ENCODE results near the gene PCP4L1.
"Not testable (repeated sequence)": the region's sequence is repeated elsewhere in the genome, so short reads cannot be mapped to it uniquely, and the experiment has no call there.

The PCP4L1 gene

GRCh38 chr1:161273402-161273801 is 14.9 kb downstream of the PCP4L1 start:
- DNase-seq = no peak

- no peak for DNase-seq
Observed at GRCh38 chr1:161274874-161275273, 16.3 kb downstream of the PCP4L1 start.

GRCh38 chr1:161282991-161283390 is 24.4 kb downstream of the PCP4L1 start:
- no peak for DNase-seq

- no peak for DNase-seq
Observed at GRCh38 chr1:161285113-161285512, 26.6 kb downstream of the PCP4L1 start.

GRCh38 chr1:161285521-161285920 is 27.0 kb downstream of the PCP4L1 start:
- DNase-seq = no peak

GRCh38 chr1:161287482-161288054 is 29.0 kb downstream of the PCP4L1 start:
- no peak for DNase-seq

GRCh38 chr1:161290779-161291178 is 32.2 kb downstream of the PCP4L1 start:
- DNase-seq = no peak

GRCh38 chr1:161297415-161297814 is 38.9 kb downstream of the PCP4L1 start:
- DNase-seq = no peak

- DNase-seq = peak; percentile 10
Observed at GRCh38 chr1:161298116-161298515, 39.6 kb downstream of the PCP4L1 start.

- DNase-seq = peak; percentile 65
Observed at GRCh38 chr1:161299347-161299746, 40.8 kb downstream of the PCP4L1 start.

GRCh38 chr1:161300478-161300877 is 41.9 kb downstream of the PCP4L1 start:
- no peak for DNase-seq

- DNase-seq = no peak
Observed at GRCh38 chr1:161304927-161305866, 46.7 kb downstream of the PCP4L1 start.

GRCh38 chr1:161305867-161306519 is 47.4 kb downstream of the PCP4L1 start:
- peak; percentile 93 for DNase-seq

GRCh38 chr1:161307230-161307768 is 48.8 kb downstream of the PCP4L1 start:
- peak; percentile 50 for DNase-seq

GRCh38 chr1:161307892-161308638 is 49.5 kb downstream of the PCP4L1 start:
- DNase-seq = no peak

- DNase-seq = no peak
Observed at GRCh38 chr1:161309868-161310267, 51.3 kb downstream of the PCP4L1 start, which contains the start of gene MPZ. MPZ (minus strand) TSS chr1:161309968; CDS start chr1:161309905, 63 bp downstream.

- DNase-seq = no peak
Observed at GRCh38 chr1:161311595-161312181, 53.1 kb downstream of the PCP4L1 start.

- no peak for DNase-seq
Observed at GRCh38 chr1:161313554-161314200, 55.1 kb downstream of the PCP4L1 start.

- DNase-seq = peak; percentile 85
Observed at GRCh38 chr1:161314201-161314981, 55.8 kb downstream of the PCP4L1 start, which contains the start of gene SDHC. SDHC (plus strand) TSS chr1:161314381; CDS start chr1:161314406, 25 bp downstream.

GRCh38 chr1:161315841-161316674 is 57.5 kb downstream of the PCP4L1 start:
- not testable (repeated sequence) for DNase-seq

Measured in GF-D8 (cell line).